ENCODE results near the gene CD109. TPM values are rescaled to one million over a fixed set of nuclear protein-coding genes. Genes with fewer than 3 reads are reported as not detected.

CD109 gene
- total RNA-seq, 1 experiment from 2014 or later: 8.7 TPM

DNA sequence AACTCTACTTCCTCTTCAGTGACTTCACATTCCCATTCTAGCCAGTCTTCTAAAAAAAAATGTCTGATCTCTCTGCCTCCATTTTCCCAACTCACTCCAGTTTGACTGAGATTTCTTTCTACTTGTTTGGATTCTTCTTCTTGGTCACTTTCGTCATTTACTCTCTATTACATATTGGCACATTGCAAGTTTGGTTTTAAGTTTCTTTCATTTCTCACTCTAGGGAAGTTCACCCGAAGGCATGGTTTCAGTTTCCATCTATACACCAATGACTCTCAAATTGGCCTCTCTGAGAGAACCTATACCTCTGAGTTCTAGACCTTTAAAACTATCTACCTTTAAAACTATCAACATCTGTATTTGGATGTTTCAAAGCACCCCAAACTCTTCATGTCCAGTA, 51.3 kb downstream of the CD109 start:
- Histone ChIP-seq H3K4me3 (ENCODE audit: low read depth, low read length, poor library complexity, severe bottlenecking) (no peak overlapping the region), H3K9me3 (ENCODE audit: low read depth, low read length, poor library complexity, severe bottlenecking) (no peaks in the 10 kb centered on the region), H3K36me3 (ENCODE audit: insufficient read depth, low read length, poor library complexity, severe bottlenecking) (no peaks in the 10 kb centered on the region), H3K4me1 (ENCODE audit: insufficient read depth, low read length, poor library complexity, severe bottlenecking) (no peaks in the 10 kb centered on the region), H3K27ac (ENCODE audit: low read depth, low read length, poor library complexity, severe bottlenecking) (no peak overlapping the region), H3K27me3 (replicated peaks; ENCODE audit: insufficient read depth, low read depth, low read length, poor library complexity) (peaks cover 6% of the 10 kb centered on the region)
- POLR2A ChIA-PET (ENCODE audit: low non-redundant PET): no interaction called here
- TF ChIP-seq, protein P1, sequence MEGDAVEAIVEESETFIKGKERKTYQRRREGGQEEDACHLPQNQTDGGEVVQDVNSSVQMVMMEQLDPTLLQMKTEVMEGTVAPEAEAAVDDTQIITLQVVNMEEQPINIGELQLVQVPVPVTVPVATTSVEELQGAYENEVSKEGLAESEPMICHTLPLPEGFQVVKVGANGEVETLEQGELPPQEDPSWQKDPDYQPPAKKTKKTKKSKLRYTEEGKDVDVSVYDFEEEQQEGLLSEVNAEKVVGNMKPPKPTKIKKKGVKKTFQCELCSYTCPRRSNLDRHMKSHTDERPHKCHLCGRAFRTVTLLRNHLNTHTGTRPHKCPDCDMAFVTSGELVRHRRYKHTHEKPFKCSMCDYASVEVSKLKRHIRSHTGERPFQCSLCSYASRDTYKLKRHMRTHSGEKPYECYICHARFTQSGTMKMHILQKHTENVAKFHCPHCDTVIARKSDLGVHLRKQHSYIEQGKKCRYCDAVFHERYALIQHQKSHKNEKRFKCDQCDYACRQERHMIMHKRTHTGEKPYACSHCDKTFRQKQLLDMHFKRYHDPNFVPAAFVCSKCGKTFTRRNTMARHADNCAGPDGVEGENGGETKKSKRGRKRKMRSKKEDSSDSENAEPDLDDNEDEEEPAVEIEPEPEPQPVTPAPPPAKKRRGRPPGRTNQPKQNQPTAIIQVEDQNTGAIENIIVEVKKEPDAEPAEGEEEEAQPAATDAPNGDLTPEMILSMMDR (conservative IDR thresholded peaks at IDR 0.05; ENCODE audit: low read depth, low read length): no peak
- TF ChIP-seq EZH2 (IDR thresholded peaks at IDR 0.05; ENCODE audit: borderline replicate concordance, low read depth, low read length, poor library complexity, severe bottlenecking): no peak
- intact Hi-C loops (cut with micrococcal nuclease; ENCODE audit: unreplicated experiment): no loop called here
- BruUV-seq (replicated peaks): no TSS peak
- no peak for DNase-seq (ENCODE audit: low spot score)
- CTCF ChIA-PET: no interaction called here

DNA sequence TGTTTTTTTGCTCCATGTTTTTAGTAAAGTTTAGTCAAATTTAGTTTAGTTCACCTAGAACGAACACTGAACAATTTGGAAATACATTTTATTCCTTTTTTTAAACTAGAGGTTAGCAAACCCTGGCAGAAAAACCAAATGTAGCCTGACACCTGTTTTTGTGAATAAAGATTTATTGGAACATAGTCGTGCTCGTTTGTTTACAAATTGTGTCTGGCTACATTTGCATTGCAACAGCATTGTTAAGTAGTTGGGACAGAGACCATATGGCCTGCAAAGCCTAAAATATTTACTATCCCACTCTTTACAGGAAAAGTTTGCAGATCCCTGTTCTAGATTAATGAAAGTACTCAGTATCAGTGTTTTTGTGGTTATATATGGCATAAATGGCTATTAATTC, 56.9 kb downstream of the CD109 start:
- Histone ChIP-seq H3K4me3 (ENCODE audit: low read depth, low read length, poor library complexity, severe bottlenecking) (no peak overlapping the region), H3K27me3 (replicated peaks; ENCODE audit: insufficient read depth, low read depth, low read length, poor library complexity) (peaks cover 6% of the 10 kb centered on the region), H3K27ac (ENCODE audit: low read depth, low read length, poor library complexity, severe bottlenecking) (no peak overlapping the region), H3K4me1 (ENCODE audit: insufficient read depth, low read length, poor library complexity, severe bottlenecking) (no peaks in the 10 kb centered on the region), H3K36me3 (ENCODE audit: insufficient read depth, low read length, poor library complexity, severe bottlenecking) (no peaks in the 10 kb centered on the region), H3K9me3 (ENCODE audit: low read depth, low read length, poor library complexity, severe bottlenecking) (no peaks in the 10 kb centered on the region)
- ChIA-PET POLR2A (ENCODE audit: low non-redundant PET) (no interaction called here), CTCF (no interaction called here)
- TF ChIP-seq, protein P1 (conservative IDR thresholded peaks at IDR 0.05; ENCODE audit: low read depth, low read length): no peak
- no peak for TF ChIP-seq EZH2 (IDR thresholded peaks at IDR 0.05; ENCODE audit: borderline replicate concordance, low read depth, low read length, poor library complexity, severe bottlenecking)
- intact Hi-C loops (cut with micrococcal nuclease; ENCODE audit: unreplicated experiment): no loop called here
- BruUV-seq (replicated peaks): no TSS peak
- no peak for DNase-seq (ENCODE audit: low spot score)

DNA sequence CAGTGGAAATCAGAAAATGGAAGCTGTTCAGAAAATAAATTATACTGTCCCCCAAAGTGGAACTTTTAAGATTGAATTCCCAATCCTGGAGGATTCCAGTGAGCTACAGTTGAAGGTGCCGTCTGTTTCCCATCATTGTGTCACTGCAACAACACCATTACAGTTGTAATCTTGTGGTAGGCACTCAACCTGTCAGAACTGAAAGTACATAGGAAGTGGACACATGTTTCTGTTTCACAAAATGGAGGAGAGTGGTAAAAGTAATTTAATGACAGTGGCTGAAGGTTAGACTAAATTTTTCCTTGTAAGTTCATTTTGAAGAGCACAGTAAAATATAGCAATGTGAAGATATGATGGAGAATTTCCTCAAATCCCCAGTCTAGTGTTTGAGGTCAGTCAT, 70.0 kb downstream of the CD109 start:
- TF ChIP-seq EZH2 (IDR thresholded peaks at IDR 0.05; ENCODE audit: borderline replicate concordance, low read depth, low read length, poor library complexity, severe bottlenecking): no peak
- TF ChIP-seq, protein P1 (conservative IDR thresholded peaks at IDR 0.05; ENCODE audit: low read depth, low read length): no peak
- H3K36me3 ChIP-seq (ENCODE audit: insufficient read depth, low read length, poor library complexity, severe bottlenecking): no peaks in the 10 kb centered on the region
- H3K4me3 ChIP-seq (ENCODE audit: low read depth, low read length, poor library complexity, severe bottlenecking): no peak overlapping the region
- ChIA-PET POLR2A (ENCODE audit: low non-redundant PET) (no interaction called here), CTCF (no interaction called here)
- H3K27me3 ChIP-seq (replicated peaks; ENCODE audit: insufficient read depth, low read depth, low read length, poor library complexity): no peaks in the 10 kb centered on the region
- intact Hi-C loops (cut with micrococcal nuclease; ENCODE audit: unreplicated experiment): no loop called here
- BruUV-seq (replicated peaks): no TSS peak
- H3K9me3 ChIP-seq (ENCODE audit: low read depth, low read length, poor library complexity, severe bottlenecking): no peaks in the 10 kb centered on the region
- DNase-seq (ENCODE audit: low spot score): no peak
- no peak overlapping the region for H3K27ac ChIP-seq (ENCODE audit: low read depth, low read length, poor library complexity, severe bottlenecking)
- H3K4me1 ChIP-seq (ENCODE audit: insufficient read depth, low read length, poor library complexity, severe bottlenecking): peaks cover 14% of the 10 kb centered on the region

Data from A673 (cell line).